Suppressor macrophage treated with lipopolysaccharide for 1 hour (primary cell): ENCODE data around the gene FAM241B.

Experiments
- DNase-seq, 3 donors: peaks; one replicate each; pipeline ENCODE4 v3.0.0-alpha.2; 2020 to 2022

FAM241B gene

DNA sequence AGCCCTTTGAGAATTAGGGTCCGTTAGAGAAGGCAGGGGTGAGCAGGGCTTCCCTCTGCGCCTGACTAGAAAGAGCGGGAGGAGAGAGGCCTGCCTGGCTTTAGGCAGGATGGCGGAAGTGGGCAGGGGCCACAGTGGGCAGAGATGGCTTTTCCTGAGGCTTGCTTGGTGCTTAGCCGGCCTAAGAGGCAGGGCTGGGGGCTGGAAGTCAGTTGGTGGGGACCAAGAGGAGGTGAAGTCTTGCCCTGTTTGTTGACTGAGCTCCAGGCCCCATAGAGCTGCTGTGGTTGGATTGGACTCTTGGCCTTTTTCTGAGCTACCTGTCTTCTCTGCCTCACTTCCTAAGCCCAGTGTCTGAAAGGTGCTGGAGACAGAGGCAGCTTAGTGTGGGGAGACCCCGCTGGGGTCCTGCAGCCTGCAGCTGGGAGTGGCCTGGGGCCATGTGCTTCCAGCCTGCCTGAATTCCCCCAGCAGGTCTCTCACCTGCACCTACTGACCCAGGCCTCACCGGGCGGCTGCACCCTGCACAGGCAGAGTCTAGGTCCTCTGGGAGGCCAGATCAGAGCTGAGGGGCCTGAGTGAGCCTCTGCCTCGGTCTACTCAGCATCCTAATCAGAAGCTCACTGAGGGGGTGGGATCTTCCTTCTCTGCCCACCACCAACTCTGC lies 4.8 kb downstream of the FAM241B start:
- DNase-seq, result no peak

DNA sequence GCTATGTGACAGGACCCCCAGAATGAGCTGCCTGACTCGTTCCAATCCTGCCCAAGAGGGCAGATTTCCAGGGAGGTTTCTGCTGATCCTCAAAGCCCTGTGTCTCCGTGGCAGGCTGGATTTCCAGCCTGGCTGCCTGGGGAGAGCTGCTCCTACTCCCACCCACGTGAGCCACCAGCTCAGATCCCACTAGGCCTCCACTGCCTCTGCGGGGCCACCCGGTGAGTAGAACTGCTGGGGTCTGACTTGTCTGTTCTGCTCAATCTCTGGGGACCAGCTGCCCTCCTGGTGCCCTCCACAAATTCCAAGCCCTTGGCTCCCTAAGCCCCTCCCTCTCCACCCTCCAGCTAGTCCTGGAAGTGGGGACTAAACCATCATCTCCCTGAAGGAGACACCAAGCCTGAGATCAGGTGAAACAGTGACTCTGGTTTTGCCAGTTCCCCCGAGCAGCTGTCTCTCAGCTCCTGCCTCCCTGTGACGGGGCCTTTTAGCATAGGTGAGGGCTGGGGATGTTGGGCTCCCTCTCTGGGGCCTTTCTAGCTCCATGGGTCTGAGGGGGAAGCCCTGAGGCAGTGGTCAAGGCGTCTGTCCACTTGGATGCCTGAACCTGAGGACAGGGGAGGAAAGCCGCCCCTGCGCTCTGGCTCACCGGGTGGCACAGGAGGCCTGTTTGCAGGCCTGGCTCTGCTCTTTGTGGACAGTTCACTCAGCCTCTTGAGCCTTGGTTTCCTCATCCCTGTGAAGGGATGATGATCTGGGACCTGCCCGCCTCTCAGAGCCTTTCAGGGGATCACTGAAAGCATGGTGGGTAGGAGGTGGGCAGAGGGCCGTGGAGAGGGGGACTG lies 5.6 kb downstream of the FAM241B start:
- DNase-seq, result no peak

DNA sequence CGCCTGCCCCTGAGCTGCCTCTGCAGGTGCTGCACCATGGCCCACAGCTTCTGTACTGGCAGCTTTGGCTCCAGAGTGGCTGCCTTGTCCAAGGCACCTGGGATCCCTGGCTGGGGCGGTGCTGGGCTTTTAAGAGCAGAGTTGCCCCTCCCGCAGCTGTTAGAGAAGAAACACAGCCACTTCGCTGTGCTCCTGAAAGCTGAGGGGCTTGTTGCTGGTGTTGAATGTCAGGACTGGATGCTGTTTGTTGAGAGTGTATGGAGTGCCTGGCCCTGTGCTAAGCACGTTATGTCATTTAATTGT lies 6.2 kb downstream of the FAM241B start:
- DNase-seq, result no peak

- DNase-seq, result peak in 2 of 3 donors; percentile 9 to 32
Observed at GRCh38 chr10:69636626-69637605, 6.9 kb downstream of the FAM241B start.

DNA sequence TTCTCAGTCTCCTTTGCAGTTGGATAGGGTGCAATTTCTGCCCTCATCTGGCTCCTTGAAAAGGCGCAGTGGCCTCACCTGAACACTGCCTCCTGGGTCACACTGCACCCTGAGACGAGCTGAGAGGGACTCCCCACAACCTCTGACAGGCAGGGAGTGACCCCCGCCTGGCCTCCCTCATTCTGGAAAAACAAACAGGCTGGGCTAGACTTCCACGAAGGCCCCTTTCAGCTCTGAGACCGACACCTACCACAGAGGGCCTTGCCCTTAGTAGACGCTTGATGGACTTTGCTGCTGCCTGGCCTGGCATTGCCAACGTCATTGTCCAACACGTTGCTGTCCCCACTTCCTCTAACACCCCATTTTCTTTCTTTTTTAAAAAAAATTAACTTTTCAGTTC lies 8.6 kb downstream of the FAM241B start:
- DNase-seq, result no peak

- DNase-seq, result peak; percentile 70 to 77 (median 76)
Observed at GRCh38 chr10:69639291-69640195, 9.5 kb downstream of the FAM241B start.

DNA sequence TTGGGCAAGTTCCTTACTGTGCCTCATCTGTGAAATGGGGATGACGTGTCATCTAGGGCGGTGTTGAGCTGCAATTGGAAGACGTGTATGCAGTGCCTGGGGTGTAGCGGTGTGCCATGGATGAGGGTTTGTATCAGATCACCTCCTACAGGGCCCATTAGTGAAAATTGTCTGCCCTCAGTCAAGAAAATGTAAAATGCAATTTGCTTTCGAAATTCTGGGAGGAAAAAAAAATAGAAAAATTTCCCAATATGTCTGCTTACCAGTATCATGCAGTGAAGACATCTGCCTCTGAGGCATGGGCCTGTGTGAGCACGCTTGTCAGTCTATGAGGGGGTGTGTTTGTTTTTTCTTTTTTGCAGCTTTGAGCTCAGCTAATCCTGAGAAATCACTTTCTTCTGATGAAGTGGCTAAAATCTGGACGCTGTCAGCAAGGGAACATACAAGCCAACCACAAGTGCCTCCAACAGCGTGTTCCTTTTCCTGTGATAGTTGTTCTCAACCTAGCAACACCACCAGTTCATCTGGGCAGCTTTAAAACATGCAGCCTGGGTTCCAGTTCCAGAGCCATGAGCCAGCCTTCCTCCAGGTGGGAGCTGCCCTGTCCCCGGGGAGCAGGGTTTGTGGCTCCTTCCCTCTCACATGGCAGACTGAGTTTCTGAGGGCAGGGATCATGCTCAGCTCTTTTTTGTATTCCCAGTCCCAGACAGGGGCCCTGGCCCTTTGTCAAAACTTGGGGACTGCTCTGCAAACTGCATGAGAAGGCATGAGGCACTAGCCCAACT lies 10.3 kb downstream of the FAM241B start:
- peak in 1 of 3 donors; percentile 7 for DNase-seq

DNA sequence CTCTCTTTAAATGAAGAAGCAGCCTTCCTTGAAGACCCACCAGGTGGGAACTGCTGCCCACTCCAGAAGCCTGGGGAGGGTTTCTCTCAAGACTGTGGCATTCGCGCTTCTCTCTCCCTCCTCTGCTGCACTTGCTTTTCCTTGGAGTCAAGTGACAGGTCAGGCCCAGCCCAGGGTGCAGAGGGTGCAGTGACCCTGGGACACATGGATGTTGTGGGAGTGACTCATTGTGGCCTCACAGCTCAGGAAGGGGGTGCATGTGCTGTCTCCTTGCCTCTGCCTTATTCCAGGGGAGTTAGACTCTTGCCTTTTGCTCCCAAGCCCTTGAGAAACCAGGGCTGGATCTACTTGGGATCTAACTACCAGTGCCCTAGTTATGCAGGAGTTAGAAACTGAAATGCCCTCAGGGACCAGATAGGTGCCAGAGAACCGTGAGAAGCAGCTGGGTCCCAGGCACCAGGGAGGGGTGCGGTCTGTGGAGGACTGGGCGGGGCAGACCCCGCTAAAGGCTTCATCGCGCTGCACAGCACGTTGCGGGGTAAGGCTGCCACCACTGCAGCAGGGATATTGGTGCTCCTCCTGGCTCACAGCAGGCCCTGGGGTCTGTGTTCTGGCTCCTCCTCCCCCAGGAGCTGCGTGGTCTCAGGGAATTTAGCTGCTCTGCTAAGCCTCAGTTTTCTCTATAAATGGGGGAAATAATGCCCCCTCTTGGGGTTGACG lies 11.4 kb downstream of the FAM241B start:
- peak in 1 of 3 donors; percentile 4 for DNase-seq

DNA sequence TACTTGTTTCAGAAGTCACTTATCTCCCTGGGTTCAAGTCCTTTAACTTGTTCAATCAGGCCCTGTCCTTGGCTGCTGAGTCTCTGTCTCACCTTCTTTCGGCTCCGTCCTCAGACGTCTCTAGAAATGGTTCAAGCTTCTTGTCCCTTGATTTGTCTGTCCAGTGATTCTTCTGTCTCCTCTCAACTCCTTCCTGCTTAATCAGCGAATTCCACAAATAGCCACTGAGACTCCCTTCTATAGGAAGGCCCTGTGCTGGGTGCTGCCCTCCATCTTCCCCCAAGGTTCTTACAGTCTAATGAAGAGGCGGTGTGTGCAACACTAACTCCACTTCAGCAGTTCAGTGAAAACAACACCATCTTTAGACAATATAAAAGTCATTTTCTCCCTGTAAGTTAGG lies 12.7 kb downstream of the FAM241B start:
- DNase-seq, result no peak

GRCh38 chr10:69643779-69644657 lies 14.0 kb downstream of the FAM241B start:
- no peak for DNase-seq

GRCh38 chr10:69644658-69645295 lies 14.7 kb downstream of the FAM241B start:
- peak; percentile 62 to 73 (median 72) for DNase-seq

- DNase-seq, result no peak
Observed at GRCh38 chr10:69645296-69646184, 15.5 kb downstream of the FAM241B start.

DNA sequence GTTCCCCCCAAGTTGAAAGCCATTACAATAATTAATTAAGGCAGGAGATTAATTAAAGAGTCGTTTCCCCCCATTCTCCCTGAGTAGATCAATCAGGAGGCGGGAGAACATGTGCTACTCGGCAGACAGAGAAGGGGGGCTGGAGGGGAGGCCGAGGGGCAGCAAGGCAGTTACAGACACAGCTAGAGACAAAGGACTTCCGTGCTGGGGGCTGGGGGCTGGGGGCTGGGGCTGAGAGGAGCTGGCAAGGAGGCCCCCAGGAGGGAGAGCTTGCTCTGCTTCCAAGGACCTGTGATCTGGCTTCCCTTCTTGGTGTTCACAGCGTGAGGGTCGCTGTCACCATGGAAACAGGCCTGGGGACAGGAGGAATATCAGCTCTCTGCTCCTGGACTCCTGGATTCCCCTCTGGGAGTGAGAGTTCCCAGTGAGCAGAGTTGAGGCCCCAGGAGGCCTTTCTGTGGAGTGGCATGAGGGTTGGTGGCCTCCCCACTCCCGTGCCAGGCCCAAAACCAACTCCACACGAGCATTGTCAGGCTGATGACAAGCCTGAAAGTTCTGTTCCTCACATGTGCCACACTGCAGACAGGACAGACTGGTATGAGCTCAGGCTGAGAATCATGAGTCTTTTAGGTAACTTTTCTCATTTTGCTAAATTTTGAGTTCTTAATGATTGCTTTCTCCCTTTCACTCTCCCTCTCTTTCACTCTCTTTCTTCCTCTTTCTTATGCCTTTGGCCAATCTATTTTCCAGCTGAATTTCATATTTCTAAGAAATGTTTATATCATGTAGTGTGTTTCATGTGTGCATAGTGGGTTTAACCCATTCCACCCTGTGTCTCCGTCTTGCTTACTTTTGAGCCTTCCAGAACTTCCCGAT lies 16.4 kb downstream of the FAM241B start:
- DNase-seq, result no peak

- no peak for DNase-seq
Observed at GRCh38 chr10:69647126-69647525, 17.1 kb downstream of the FAM241B start.

- no peak for DNase-seq
Observed at GRCh38 chr10:69647819-69648218, 17.8 kb downstream of the FAM241B start.

DNA sequence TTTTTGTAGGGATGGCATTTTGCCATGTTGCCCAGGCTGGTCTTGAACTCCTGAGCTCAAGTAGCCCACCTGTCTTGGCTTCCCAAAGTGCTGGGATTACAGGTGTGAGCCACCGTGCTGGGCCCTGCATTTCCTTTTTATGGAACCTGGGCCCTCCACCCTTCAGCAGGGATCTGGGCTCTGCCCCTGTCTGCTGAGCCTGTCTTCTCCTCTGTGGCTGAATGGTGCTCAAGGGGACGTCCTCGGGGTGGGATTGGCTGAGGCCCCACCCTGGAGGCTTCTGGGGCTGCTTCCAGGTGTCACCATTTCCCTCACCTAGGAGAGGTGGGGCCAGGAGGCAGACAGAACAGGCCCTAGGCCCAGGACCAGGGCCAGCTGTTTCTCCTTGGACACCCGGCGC lies 18.4 kb downstream of the FAM241B start:
- DNase-seq, result no peak
